NT2/D1 (cell line): Measurements from ENCODE around the gene UGT1A5.

Source experiments
- YY1 ChIP-seq: IDR thresholded peaks from 2 replicates; pipeline ENCODE4 v1.6.1; 2011; ENCODE audit not compliant: insufficient read length, insufficient read depth
- ZNF274 ChIP-seq: IDR thresholded peaks from 2 replicates; pipeline ENCODE4 v1.6.1; 2011; ENCODE audit warnings: mild to moderate bottlenecking, low read depth, low read length

DNA sequence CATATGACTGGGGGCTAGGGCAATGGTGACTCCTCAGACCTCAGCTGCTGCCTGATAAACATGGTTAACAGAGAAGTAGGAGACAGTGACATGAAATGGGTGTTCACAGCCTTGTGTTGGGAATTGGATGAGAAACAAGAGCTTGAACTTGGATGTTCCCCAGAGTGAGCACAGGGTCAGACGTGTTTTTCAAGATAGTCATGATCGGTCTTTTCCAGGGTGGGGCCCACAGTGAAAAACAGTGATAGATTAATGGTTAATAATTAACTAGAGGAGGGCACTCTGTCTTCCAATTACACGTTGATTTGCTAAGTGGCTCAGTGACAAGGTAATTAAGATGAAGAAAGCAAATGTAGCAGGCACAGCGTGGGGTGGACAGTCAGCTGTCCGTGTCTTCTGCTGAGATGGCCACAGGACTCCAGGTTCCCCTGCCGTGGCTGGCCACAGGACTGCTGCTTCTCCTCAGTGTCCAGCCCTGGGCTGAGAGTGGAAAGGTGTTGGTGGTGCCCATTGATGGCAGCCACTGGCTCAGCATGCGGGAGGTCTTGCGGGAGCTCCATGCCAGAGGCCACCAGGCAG, 16.1 kb downstream of the UGT1A5 start, which contains the start of gene UGT1A3:
- TF ChIP-seq ZNF274: no peak
- no peak for TF ChIP-seq YY1
